Superior temporal gyrus (tissue), 1 donor: Measurements from ENCODE around the gene GEN1.

Experiments
- DNase-seq: peaks from one replicate; pipeline ENCODE4 v3.0.0-alpha.2; 2016; ENCODE audit errors: extremely low spot score

The GEN1 gene

DNA sequence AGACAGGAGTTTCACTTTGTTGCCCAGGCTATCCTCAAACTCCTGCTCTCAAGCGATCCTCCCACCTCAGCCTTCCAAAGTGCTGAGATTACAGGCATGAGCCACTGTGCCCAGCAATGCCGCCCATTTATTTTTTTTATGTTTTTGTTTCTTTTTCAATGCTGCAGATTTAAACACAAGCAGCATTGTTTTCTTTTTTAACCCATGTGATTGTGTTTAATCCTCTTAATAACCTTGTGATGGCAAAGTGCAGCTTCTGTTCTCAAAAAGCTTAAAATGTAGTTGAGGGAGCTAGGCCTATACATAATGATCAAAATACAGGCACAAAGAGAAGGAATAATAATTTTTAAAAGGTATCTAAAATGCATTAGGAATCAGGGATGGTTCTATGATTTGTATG is 73.8 kb downstream of the GEN1 start:
- no peak for DNase-seq

DNA sequence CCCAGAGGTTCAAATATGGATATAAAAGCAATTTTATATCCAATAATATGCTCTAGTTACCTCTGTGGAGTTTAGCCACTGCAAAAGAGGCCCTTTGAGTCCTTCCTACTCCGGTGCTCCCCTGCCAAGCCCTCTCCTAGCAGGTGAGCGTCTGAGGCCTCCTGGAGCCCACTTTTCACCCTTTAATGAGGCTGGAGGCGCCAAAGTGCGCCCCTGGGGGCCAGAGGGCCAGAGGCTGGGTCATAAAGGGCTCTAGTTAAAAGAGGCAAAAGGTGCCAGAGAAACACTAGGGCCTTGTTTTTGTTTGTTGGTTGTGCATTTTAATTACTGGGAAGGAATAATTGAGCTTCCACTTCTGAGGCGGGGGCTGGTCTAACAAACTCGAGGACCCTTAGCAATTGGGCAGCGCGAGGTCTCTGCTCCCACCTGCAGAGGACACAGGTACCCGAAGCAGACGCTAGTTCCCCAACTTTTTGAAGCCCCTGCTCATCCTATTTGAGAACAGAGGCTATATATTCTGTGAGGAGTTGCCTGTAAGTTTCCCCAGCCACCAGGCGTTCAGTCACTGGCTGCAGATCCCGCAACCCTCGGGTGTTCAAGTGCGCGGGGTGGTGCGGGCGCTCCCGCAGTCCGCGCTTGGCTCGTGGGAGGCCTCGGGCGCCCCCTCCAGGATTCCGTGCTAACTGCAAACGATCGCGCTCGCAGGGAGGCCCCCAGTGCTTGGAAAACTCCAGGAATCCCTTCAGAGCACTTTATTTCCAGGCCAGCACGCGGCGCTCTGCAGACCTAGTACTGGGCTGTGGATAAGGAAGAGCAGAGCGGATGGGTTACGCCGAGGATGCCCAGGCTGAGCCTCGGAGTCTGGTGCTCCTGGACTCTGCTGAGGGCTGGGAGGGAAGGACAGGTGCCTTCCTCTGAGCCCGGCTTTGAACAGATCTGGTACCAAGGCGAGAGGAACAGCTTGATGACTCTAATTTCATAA is 76.4 kb downstream of the GEN1 start:
- peak; percentile 80 for DNase-seq

DNA sequence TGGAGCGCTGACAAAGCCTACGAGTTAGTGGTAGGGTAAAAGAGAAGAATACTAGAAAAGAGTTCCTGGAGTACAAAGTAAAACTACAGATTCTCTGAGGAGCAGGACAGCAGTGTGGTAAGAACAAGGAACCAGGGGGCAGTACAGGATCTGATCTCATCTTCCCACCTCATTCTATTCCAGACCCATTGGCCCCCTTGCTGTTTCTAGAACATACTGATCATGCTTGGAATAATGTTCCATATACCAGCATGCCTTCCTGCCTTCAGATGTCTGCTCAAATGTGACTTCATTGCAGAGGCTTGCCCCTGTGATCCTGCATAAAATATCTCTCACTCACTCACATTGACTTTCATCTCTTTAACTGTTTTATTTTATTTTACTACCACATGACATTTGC is 81.6 kb downstream of the GEN1 start:
- DNase-seq, result no peak
